Neural crest cell (in vitro differentiated cells): ENCODE data around the gene DHX38. TPM values are rescaled to one million over a fixed set of nuclear protein-coding genes. Genes with fewer than 3 reads are reported as not detected.
"Not testable (repeated sequence)": the region's sequence is repeated elsewhere in the genome, so short reads cannot be mapped to it uniquely, and the experiment has no call there.

Experiments used
- DNase-seq: peaks from one replicate; pipeline ENCODE4 v3.0.0; 2021; ENCODE audit warnings: low read depth, mixed read lengths, low spot score
- H3K27ac Mint-ChIP-seq: one replicate; pipeline ENCODE4 v1.8.0; 2021; ENCODE audit warnings: mild to moderate bottlenecking, mixed read lengths; ENCODE audit not compliant: unreplicated experiment
- H3K27me3 Mint-ChIP-seq: 2 replicates; pipeline ENCODE4 v1.8.0; 2021; ENCODE audit warnings: low read depth, mild to moderate bottlenecking, mixed read lengths
- H3K36me3 Mint-ChIP-seq: 2 replicates; pipeline ENCODE4 v1.8.0; 2021; ENCODE audit warnings: low read depth, mild to moderate bottlenecking, mixed read lengths
- H3K4me1 Mint-ChIP-seq: 2 replicates; pipeline ENCODE4 v1.8.0; 2021; ENCODE audit warnings: mixed read lengths
- H3K4me3 Mint-ChIP-seq: one replicate; pipeline ENCODE4 v1.8.0; 2021; ENCODE audit warnings: mild to moderate bottlenecking, mixed read lengths
- H3K9me3 Mint-ChIP-seq: 2 replicates; pipeline ENCODE4 v1.8.0; 2021; ENCODE audit warnings: mixed read lengths
- CTCF ChIP-seq: fragments of 200-600 bp; sonication (generic); conservative IDR thresholded peaks from 2 replicates; pipeline ENCODE4 v1.5.0; 2021; ENCODE audit warnings: antibody characterized with exemption, mild to moderate bottlenecking
- total RNA-seq: library from RNA; stranded (reverse); gene quantifications from 2 replicates; pipeline ENCODE4 v1.2.1, GENCODE V29; 2021

The DHX38 gene
- total RNA-seq, 1 donor from 2014 or later = 86.0 TPM

- peaks cover 3% of the 10 kb centered on the region for H3K36me3 Mint-ChIP-seq
- TF ChIP-seq CTCF = no peak
- H3K27me3 Mint-ChIP-seq = peaks cover 4% of the 10 kb centered on the region
- no peaks in the 10 kb centered on the region for H3K4me1 Mint-ChIP-seq
- H3K27ac Mint-ChIP-seq = no peak overlapping the region
- no peak overlapping the region for H3K4me3 Mint-ChIP-seq
- DNase-seq = no peak
- no peaks in the 10 kb centered on the region for H3K9me3 Mint-ChIP-seq
Measured at GRCh38 chr16:72051818-72052217, 41.8 kb upstream of the DHX38 start.

- not testable (repeated sequence) for H3K4me1 Mint-ChIP-seq, H3K36me3 Mint-ChIP-seq, H3K27me3 Mint-ChIP-seq, H3K4me3 Mint-ChIP-seq, H3K9me3 Mint-ChIP-seq, H3K27ac Mint-ChIP-seq, DNase-seq
Measured at GRCh38 chr16:72054254-72054847, 39.3 kb upstream of the DHX38 start, which contains the start of gene HP. Gene HP, plus strand, starts transcription at chr16:72054505. Its CDS starts 148 bp downstream, at chr16:72054653.

GRCh38 chr16:72055911-72056310 lies 37.7 kb upstream of the DHX38 start:
- no peak for TF ChIP-seq CTCF
- Mint-ChIP-seq H3K36me3 (no peaks in the 10 kb centered on the region), H3K27ac (no peak overlapping the region), H3K4me3 (no peak overlapping the region), H3K27me3 (peaks cover 4% of the 10 kb centered on the region), H3K9me3 (no peaks in the 10 kb centered on the region), H3K4me1 (no peaks in the 10 kb centered on the region)
- DNase-seq = no peak

GRCh38 chr16:72057313-72057712 lies 36.3 kb upstream of the DHX38 start:
- H3K36me3 Mint-ChIP-seq, H3K4me3 Mint-ChIP-seq, DNase-seq, H3K27ac Mint-ChIP-seq, H3K9me3 Mint-ChIP-seq, H3K4me1 Mint-ChIP-seq, H3K27me3 Mint-ChIP-seq: not testable (repeated sequence)

- DNase-seq, H3K36me3 Mint-ChIP-seq, H3K4me3 Mint-ChIP-seq, H3K9me3 Mint-ChIP-seq, H3K27ac Mint-ChIP-seq, H3K27me3 Mint-ChIP-seq, H3K4me1 Mint-ChIP-seq: not testable (repeated sequence)
Measured at GRCh38 chr16:72059060-72059459, 34.6 kb upstream of the DHX38 start.

- no peak overlapping the region for H3K27ac Mint-ChIP-seq
- no peak for TF ChIP-seq CTCF
- H3K4me1 Mint-ChIP-seq = no peaks in the 10 kb centered on the region
- H3K4me3 Mint-ChIP-seq = no peak overlapping the region
- no peaks in the 10 kb centered on the region for H3K36me3 Mint-ChIP-seq
- DNase-seq = no peak
- no peaks in the 10 kb centered on the region for H3K9me3 Mint-ChIP-seq
- H3K27me3 Mint-ChIP-seq = no peaks in the 10 kb centered on the region
Measured at GRCh38 chr16:72060405-72060804, 33.2 kb upstream of the DHX38 start.

- no peak for DNase-seq
Measured at GRCh38 chr16:72061564-72061963, 32.1 kb upstream of the DHX38 start.

More at GRCh38 chr16:72061564-72061963, 32.1 kb upstream of the DHX38 start:
- H3K27ac Mint-ChIP-seq = no peak overlapping the region
- H3K4me3 Mint-ChIP-seq = no peak overlapping the region
- no peak for TF ChIP-seq CTCF
- H3K36me3 Mint-ChIP-seq = no peaks in the 10 kb centered on the region
- H3K27me3 Mint-ChIP-seq = no peaks in the 10 kb centered on the region
- H3K4me1 Mint-ChIP-seq = no peaks in the 10 kb centered on the region
- H3K9me3 Mint-ChIP-seq = no peaks in the 10 kb centered on the region
